WTC11 (cell line): Measurements from ENCODE around the gene LAMA2. TPM values are rescaled to one million over a fixed set of nuclear protein-coding genes. Genes with fewer than 3 reads are reported as not detected.
A peak's percentile ranks its signal among the peaks of the same experiment; 100 is the strongest.

ENCODE experiments used
- ATAC-seq: fragments of 200-7000 bp; cut with Tn5 transposase; 2 replicates; pipeline ENCODE4 v1.10.0; 2021; ENCODE audit warnings: mild to moderate bottlenecking, moderate library complexity
- Bru-seq: library from RNA; stranded (reverse); fragments of 400-500 nt; gene quantifications from one replicate; lab custom pipeline; 2021; lab: Mats Ljungman, UMichigan
- CTCF ChIA-PET: fragments of 300-600 bp; sonication (Branson Sonifier 250); formaldehyde crosslinking; loops from one replicate; lab custom pipeline; 2021; ENCODE audit warnings: antibody characterized with exemption; lab: Charles Lee
- POLR2A ChIA-PET: fragments of 350-600 bp; sonication (Branson Sonifier 250); formaldehyde crosslinking; loops from one replicate; lab custom pipeline; 2021; ENCODE audit warnings: antibody characterized with exemption; lab: Charles Lee
- DNase-seq: peaks from one replicate; pipeline ENCODE4 v3.0.0; 2021; ENCODE audit warnings: low spot score
- H3K27ac Mint-ChIP-seq: 2 replicates; pipeline ENCODE4 v1.8.0; 2021; ENCODE audit warnings: mixed read lengths
- H3K27me3 Mint-ChIP-seq: 2 replicates; pipeline ENCODE4 v1.8.0; 2021; ENCODE audit warnings: low read depth, mild to moderate bottlenecking, moderate library complexity, mixed read lengths
- H3K36me3 Mint-ChIP-seq: 2 replicates; pipeline ENCODE4 v1.8.0; 2021; ENCODE audit warnings: mixed read lengths
- H3K4me1 Mint-ChIP-seq: 2 replicates; pipeline ENCODE4 v1.8.0; 2022; ENCODE audit warnings: mixed read lengths
- H3K4me3 Mint-ChIP-seq: 2 replicates; pipeline ENCODE4 v1.8.0; 2021; ENCODE audit warnings: mild to moderate bottlenecking, moderate library complexity, mixed read lengths
- H3K9me3 Mint-ChIP-seq: 2 replicates; pipeline ENCODE4 v1.8.0; 2021; ENCODE audit warnings: mixed read lengths
- CBFB ChIP-seq: sonication (generic); formaldehyde crosslinking; IDR thresholded peaks from 2 replicates; pipeline ENCODE4 v1.8.1; 2022; ENCODE audit warnings: mild to moderate bottlenecking, low read depth, missing genetic modification reagents
- ETV6 ChIP-seq: sonication (generic); formaldehyde crosslinking; IDR thresholded peaks from 2 replicates; pipeline ENCODE4 v1.8.1; 2022; ENCODE audit warnings: mild to moderate bottlenecking, missing genetic modification reagents
- FOXP1 ChIP-seq: sonication (generic); formaldehyde crosslinking; IDR thresholded peaks from 2 replicates; pipeline ENCODE4 v1.8.0; 2022; ENCODE audit warnings: missing genetic modification reagents, mild to moderate bottlenecking, moderate library complexity, borderline replicate concordance
- MYBL2 ChIP-seq: sonication (generic); formaldehyde crosslinking; IDR thresholded peaks from 2 replicates; pipeline ENCODE4 v1.8.1; 2023; ENCODE audit warnings: mild to moderate bottlenecking, moderate library complexity, missing genetic modification reagents
- NFATC4 ChIP-seq: fragments of 250-450 bp; sonication (Bioruptor Pico); IDR thresholded peaks from 2 replicates; pipeline ENCODE4 v1.9.0; 2021; ENCODE audit warnings: mild to moderate bottlenecking
- TCF7 ChIP-seq: sonication (generic); formaldehyde crosslinking; IDR thresholded peaks from 2 replicates; pipeline ENCODE4 v1.8.0; 2022; ENCODE audit warnings: mild to moderate bottlenecking, low read depth, missing genetic modification reagents, moderate library complexity
- ZNF423 ChIP-seq: fragments of 250-450 bp; sonication (Bioruptor Pico); IDR thresholded peaks from 2 replicates; pipeline ENCODE4 v2.1.2; 2022; ENCODE audit warnings: mild to moderate bottlenecking, moderate library complexity
- long read RNA-seq, 3 experiments: library from RNA in 1 of 3; library from capped mRNA in 1 of 3; library from polyadenylated mRNA in 1 of 3; unstranded in 2 of 3; stranded (forward) in 1 of 3; transcript quantifications; one replicate each; pipeline ENCODE4 v2.0.0, GENCODE V29; 2021
- total RNA-seq: library from RNA; stranded (reverse); gene quantifications from 3 replicates; pipeline ENCODE4 v1.2.3, GENCODE V29; 2021
- TF ChIP-seq, protein P1 (sequence below): sonication (generic); formaldehyde crosslinking; IDR thresholded peaks from 2 replicates; pipeline ENCODE4 v1.8.0; 2023; ENCODE audit warnings: missing genetic modification reagents, mild to moderate bottlenecking, borderline replicate concordance
- TF ChIP-seq, protein P2 (sequence below): sonication (generic); formaldehyde crosslinking; conservative IDR thresholded peaks from 2 replicates; pipeline ENCODE4 v1.8.1; 2023; ENCODE audit warnings: mild to moderate bottlenecking, low read depth, missing genetic modification reagents, moderate library complexity
- TF ChIP-seq, protein P3 (sequence below): fragments of 250-450 bp; sonication (Bioruptor Pico); IDR thresholded peaks from 2 replicates; pipeline ENCODE4 v1.9.0; 2021; ENCODE audit warnings: mild to moderate bottlenecking, borderline replicate concordance
- TF ChIP-seq, protein P4 (sequence below): sonication (generic); formaldehyde crosslinking; IDR thresholded peaks from 2 replicates; pipeline ENCODE4 v1.8.0; 2022; ENCODE audit warnings: mild to moderate bottlenecking, missing genetic modification reagents
- TF ChIP-seq, protein P5 (sequence below): sonication (generic); formaldehyde crosslinking; IDR thresholded peaks from 2 replicates; pipeline ENCODE4 v1.8.0; 2022; ENCODE audit warnings: mild to moderate bottlenecking, missing genetic modification reagents
- TF ChIP-seq, protein P6 (sequence below): fragments of 250-450 bp; sonication (Bioruptor Pico); IDR thresholded peaks from 2 replicates; pipeline ENCODE4 v1.9.0; 2021; ENCODE audit warnings: moderate library complexity, mild to moderate bottlenecking, inconsistent platforms, borderline replicate concordance
- TF ChIP-seq, protein P7 (sequence below): sonication (generic); formaldehyde crosslinking; conservative IDR thresholded peaks from 2 replicates; pipeline ENCODE4 v1.8.1; 2022; ENCODE audit warnings: mild to moderate bottlenecking, missing genetic modification reagents

LAMA2 gene, protein sequence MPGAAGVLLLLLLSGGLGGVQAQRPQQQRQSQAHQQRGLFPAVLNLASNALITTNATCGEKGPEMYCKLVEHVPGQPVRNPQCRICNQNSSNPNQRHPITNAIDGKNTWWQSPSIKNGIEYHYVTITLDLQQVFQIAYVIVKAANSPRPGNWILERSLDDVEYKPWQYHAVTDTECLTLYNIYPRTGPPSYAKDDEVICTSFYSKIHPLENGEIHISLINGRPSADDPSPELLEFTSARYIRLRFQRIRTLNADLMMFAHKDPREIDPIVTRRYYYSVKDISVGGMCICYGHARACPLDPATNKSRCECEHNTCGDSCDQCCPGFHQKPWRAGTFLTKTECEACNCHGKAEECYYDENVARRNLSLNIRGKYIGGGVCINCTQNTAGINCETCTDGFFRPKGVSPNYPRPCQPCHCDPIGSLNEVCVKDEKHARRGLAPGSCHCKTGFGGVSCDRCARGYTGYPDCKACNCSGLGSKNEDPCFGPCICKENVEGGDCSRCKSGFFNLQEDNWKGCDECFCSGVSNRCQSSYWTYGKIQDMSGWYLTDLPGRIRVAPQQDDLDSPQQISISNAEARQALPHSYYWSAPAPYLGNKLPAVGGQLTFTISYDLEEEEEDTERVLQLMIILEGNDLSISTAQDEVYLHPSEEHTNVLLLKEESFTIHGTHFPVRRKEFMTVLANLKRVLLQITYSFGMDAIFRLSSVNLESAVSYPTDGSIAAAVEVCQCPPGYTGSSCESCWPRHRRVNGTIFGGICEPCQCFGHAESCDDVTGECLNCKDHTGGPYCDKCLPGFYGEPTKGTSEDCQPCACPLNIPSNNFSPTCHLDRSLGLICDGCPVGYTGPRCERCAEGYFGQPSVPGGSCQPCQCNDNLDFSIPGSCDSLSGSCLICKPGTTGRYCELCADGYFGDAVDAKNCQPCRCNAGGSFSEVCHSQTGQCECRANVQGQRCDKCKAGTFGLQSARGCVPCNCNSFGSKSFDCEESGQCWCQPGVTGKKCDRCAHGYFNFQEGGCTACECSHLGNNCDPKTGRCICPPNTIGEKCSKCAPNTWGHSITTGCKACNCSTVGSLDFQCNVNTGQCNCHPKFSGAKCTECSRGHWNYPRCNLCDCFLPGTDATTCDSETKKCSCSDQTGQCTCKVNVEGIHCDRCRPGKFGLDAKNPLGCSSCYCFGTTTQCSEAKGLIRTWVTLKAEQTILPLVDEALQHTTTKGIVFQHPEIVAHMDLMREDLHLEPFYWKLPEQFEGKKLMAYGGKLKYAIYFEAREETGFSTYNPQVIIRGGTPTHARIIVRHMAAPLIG (N-terminal part only)
- total RNA-seq (5.6 to 6.6 TPM (median 6.4 TPM) in 3 replicates), Bru-seq, nascent RNA (percentile 49 among the genes with signal in this experiment)
- long read RNA-seq, experiment 1, partial matches to known transcripts, result 7 of 16 reads
- long read RNA-seq, experiment 1, other reads (novel, unspliced or antisense), result 9 of 16 reads
- long read RNA-seq, experiment 2, partial matches to known transcripts, result 6 of 7 reads
- long read RNA-seq, experiment 2, other reads (novel, unspliced or antisense), result 1 of 7 reads
- long read RNA-seq, experiment 3, partial matches to known transcripts, result 0 of 3 reads
- long read RNA-seq, experiment 3, other reads (novel, unspliced or antisense), result 3 of 3 reads

DNA sequence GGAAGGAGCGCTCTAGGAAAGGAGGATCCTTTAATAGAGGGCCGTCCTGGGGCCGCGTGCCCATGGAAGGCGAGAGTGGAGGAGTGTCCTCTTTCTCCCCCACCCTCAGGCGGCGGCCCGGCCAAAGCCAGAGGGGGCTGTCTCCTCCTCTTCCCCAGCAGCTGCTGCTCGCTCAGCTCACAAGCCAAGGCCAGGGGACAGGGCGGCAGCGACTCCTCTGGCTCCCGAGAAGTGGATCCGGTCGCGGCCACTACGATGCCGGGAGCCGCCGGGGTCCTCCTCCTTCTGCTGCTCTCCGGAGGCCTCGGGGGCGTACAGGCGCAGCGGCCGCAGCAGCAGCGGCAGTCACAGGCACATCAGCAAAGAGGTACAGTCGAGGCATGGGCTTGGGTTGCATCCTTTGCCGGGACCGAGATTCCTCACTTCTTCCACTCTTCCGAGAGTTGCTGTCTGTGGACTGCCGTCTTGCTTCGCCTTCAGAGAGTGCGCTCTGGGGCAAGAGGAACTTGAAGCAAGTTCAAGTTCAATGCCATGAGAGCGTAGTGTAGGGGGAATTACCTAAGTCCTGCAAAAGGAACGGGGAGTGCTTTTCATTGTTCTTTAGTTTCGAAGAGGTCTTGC, at the start of gene LAMA2:
Gene LAMA2 (plus strand): TSS at position 148 of the 621 bp plus-strand sequence. CDS start 108 bp downstream, at position 256.
- Mint-ChIP-seq H3K9me3 (no peaks in the 10 kb centered on the region), H3K27ac (peak within 1 kb of the TSS; percentile 51), H3K27me3 (peaks cover 3% of the 10 kb centered on the region; the same call in 1 of the 2 replicates), H3K4me3 (peak within 1 kb of the TSS; percentile 80), H3K36me3 (no peaks in the 10 kb centered on the region), H3K4me1 (peaks cover 21% of the 10 kb centered on the region)
- ChIA-PET CTCF (interaction anchor here (0.6 kb wide), 1 partner anchor 15 kb away, joined by 3 read pairs; no protein-coding TSS in a partner anchor), POLR2A (interaction anchor here (0.9 to 1.2 kb wide), 2 partner anchors 12 to 21 kb away, joined by 3 read pairs; no protein-coding TSS in a partner anchor)
- DNase-seq (peak; percentile 83), ATAC-seq (peak; percentile 97)
- TF ChIP-seq TCF7 (CRISPR knock-in tag), result no peak
- TF ChIP-seq, protein P1, sequence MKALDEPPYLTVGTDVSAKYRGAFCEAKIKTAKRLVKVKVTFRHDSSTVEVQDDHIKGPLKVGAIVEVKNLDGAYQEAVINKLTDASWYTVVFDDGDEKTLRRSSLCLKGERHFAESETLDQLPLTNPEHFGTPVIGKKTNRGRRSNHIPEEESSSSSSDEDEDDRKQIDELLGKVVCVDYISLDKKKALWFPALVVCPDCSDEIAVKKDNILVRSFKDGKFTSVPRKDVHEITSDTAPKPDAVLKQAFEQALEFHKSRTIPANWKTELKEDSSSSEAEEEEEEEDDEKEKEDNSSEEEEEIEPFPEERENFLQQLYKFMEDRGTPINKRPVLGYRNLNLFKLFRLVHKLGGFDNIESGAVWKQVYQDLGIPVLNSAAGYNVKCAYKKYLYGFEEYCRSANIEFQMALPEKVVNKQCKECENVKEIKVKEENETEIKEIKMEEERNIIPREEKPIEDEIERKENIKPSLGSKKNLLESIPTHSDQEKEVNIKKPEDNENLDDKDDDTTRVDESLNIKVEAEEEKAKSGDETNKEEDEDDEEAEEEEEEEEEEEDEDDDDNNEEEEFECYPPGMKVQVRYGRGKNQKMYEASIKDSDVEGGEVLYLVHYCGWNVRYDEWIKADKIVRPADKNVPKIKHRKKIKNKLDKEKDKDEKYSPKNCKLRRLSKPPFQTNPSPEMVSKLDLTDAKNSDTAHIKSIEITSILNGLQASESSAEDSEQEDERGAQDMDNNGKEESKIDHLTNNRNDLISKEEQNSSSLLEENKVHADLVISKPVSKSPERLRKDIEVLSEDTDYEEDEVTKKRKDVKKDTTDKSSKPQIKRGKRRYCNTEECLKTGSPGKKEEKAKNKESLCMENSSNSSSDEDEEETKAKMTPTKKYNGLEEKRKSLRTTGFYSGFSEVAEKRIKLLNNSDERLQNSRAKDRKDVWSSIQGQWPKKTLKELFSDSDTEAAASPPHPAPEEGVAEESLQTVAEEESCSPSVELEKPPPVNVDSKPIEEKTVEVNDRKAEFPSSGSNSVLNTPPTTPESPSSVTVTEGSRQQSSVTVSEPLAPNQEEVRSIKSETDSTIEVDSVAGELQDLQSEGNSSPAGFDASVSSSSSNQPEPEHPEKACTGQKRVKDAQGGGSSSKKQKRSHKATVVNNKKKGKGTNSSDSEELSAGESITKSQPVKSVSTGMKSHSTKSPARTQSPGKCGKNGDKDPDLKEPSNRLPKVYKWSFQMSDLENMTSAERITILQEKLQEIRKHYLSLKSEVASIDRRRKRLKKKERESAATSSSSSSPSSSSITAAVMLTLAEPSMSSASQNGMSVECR, result no peak; the same call in 1 of the 2 replicates
- TF ChIP-seq, protein P2, sequence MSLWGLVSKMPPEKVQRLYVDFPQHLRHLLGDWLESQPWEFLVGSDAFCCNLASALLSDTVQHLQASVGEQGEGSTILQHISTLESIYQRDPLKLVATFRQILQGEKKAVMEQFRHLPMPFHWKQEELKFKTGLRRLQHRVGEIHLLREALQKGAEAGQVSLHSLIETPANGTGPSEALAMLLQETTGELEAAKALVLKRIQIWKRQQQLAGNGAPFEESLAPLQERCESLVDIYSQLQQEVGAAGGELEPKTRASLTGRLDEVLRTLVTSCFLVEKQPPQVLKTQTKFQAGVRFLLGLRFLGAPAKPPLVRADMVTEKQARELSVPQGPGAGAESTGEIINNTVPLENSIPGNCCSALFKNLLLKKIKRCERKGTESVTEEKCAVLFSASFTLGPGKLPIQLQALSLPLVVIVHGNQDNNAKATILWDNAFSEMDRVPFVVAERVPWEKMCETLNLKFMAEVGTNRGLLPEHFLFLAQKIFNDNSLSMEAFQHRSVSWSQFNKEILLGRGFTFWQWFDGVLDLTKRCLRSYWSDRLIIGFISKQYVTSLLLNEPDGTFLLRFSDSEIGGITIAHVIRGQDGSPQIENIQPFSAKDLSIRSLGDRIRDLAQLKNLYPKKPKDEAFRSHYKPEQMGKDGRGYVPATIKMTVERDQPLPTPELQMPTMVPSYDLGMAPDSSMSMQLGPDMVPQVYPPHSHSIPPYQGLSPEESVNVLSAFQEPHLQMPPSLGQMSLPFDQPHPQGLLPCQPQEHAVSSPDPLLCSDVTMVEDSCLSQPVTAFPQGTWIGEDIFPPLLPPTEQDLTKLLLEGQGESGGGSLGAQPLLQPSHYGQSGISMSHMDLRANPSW (CRISPR knock-in tag), result no peak
- peak; percentile 72; the same call in 1 of the 2 replicates for TF ChIP-seq FOXP1
- TF ChIP-seq, protein P3, sequence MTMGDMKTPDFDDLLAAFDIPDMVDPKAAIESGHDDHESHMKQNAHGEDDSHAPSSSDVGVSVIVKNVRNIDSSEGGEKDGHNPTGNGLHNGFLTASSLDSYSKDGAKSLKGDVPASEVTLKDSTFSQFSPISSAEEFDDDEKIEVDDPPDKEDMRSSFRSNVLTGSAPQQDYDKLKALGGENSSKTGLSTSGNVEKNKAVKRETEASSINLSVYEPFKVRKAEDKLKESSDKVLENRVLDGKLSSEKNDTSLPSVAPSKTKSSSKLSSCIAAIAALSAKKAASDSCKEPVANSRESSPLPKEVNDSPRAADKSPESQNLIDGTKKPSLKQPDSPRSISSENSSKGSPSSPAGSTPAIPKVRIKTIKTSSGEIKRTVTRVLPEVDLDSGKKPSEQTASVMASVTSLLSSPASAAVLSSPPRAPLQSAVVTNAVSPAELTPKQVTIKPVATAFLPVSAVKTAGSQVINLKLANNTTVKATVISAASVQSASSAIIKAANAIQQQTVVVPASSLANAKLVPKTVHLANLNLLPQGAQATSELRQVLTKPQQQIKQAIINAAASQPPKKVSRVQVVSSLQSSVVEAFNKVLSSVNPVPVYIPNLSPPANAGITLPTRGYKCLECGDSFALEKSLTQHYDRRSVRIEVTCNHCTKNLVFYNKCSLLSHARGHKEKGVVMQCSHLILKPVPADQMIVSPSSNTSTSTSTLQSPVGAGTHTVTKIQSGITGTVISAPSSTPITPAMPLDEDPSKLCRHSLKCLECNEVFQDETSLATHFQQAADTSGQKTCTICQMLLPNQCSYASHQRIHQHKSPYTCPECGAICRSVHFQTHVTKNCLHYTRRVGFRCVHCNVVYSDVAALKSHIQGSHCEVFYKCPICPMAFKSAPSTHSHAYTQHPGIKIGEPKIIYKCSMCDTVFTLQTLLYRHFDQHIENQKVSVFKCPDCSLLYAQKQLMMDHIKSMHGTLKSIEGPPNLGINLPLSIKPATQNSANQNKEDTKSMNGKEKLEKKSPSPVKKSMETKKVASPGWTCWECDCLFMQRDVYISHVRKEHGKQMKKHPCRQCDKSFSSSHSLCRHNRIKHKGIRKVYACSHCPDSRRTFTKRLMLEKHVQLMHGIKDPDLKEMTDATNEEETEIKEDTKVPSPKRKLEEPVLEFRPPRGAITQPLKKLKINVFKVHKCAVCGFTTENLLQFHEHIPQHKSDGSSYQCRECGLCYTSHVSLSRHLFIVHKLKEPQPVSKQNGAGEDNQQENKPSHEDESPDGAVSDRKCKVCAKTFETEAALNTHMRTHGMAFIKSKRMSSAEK (CRISPR knock-in tag), result no peak
- no peak for TF ChIP-seq NFATC4 (CRISPR knock-in tag)
- TF ChIP-seq, protein P4, sequence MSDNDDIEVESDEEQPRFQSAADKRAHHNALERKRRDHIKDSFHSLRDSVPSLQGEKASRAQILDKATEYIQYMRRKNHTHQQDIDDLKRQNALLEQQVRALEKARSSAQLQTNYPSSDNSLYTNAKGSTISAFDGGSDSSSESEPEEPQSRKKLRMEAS (CRISPR knock-in tag), result peak; percentile 86
- TF ChIP-seq, protein P5, sequence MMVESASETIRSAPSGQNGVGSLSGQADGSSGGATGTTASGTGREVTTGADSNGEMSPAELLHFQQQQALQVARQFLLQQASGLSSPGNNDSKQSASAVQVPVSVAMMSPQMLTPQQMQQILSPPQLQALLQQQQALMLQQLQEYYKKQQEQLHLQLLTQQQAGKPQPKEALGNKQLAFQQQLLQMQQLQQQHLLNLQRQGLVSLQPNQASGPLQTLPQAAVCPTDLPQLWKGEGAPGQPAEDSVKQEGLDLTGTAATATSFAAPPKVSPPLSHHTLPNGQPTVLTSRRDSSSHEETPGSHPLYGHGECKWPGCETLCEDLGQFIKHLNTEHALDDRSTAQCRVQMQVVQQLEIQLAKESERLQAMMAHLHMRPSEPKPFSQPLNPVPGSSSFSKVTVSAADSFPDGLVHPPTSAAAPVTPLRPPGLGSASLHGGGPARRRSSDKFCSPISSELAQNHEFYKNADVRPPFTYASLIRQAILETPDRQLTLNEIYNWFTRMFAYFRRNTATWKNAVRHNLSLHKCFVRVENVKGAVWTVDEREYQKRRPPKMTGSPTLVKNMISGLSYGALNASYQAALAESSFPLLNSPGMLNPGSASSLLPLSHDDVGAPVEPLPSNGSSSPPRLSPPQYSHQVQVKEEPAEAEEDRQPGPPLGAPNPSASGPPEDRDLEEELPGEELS (CRISPR knock-in tag), result peak; percentile 70; the same call in 1 of the 2 replicates
- TF ChIP-seq, protein P6, sequence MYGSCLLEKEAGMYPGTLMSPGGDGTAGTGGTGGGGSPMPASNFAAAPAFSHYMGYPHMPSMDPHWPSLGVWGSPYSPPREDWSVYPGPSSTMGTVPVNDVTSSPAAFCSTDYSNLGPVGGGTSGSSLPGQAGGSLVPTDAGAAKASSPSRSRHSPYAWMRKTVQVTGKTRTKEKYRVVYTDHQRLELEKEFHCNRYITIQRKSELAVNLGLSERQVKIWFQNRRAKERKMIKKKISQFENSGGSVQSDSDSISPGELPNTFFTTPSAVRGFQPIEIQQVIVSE, result no peak
- TF ChIP-seq, protein P7, sequence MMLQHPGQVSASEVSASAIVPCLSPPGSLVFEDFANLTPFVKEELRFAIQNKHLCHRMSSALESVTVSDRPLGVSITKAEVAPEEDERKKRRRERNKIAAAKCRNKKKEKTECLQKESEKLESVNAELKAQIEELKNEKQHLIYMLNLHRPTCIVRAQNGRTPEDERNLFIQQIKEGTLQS (CRISPR knock-in tag), result no peak
- 0 out of 2 replicates have a peak, but pooled peaks have one; percentile 51 for TF ChIP-seq CBFB (CRISPR knock-in tag)
- peak; percentile 90 for TF ChIP-seq ETV6 (CRISPR knock-in tag)
- TF ChIP-seq MYBL2 (CRISPR knock-in tag), result no peak
- TF ChIP-seq ZNF423, result no peak
